Activated naive CD4-positive, alpha-beta T cell treated with anti-CD3 and anti-CD28 coated beads, Interleukin-2, amount 50 U/mL, for 16 hours (primary cell): Measurements from ENCODE around the gene GALT.
A peak's percentile ranks its signal among the peaks of the same experiment; 100 is the strongest.

Source experiments
- DNase-seq: peaks from one replicate; pipeline ENCODE4 v3.0.0-alpha.2; 2020

Gene GALT

DNA sequence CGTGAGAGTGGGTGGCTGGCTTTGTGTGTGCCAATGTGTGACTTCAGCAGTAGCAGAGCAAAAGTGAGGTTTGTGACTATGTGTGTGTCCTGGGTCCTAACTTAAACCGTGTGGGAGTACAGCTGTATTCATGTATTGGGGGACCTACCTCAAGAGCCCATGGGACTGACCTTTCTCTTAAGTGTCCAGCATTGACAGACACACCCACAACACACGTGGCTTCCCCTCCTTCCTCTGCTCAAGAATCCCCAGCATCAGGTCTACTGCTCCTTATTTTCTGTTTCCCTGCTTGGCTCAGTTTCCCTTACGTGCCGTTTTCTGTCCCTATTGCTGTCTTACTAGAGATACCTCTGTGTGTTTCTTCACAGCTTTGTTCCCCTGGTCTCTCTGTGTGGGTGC is 6.1 kb downstream of the GALT start:
- no peak for DNase-seq

DNA sequence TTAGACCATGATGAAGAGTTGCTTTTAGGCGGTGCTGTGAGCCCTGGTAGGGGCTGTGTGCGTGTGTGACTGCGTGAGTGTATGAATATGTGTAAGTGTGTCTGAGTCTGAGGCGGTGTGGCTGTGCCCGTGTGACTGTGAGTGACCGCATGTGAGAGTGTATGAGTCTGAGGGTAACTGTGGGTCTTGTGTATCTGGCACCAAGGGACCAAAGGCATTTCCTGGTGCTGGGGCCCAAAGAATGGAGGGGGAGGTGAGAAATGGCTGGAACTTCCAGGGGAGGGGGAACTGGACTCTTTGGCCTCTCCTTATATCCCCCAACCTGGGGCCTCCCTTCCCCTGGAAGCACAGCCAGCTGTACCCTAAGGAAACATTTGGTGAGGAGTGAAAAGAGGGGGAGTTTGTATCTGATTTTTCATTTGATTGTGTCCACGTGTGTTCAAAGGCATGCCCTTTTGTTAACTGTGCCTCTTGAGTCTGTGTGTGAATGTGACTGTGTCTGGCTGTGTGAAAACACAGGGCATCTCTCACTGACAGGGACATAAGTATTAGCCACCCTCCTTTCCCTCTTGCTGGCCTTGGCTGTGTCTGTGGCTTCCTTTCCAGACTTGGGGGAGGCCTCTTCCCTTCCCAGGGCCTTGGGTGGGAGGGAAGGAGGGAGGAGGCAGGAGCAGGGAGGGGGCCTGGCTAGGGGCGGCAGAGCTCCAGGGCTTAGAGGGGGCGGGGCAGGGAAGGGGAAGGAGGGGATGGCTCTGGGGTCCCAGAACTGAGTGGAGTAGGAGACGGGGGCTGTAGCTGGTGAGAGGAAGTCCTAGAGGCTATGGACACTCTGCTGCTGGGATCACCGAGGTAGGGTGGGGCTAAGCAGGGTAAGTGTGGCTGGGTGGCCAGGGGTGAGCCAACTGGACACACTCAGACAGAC is 6.9 kb downstream of the GALT start:
- no peak for DNase-seq

DNA sequence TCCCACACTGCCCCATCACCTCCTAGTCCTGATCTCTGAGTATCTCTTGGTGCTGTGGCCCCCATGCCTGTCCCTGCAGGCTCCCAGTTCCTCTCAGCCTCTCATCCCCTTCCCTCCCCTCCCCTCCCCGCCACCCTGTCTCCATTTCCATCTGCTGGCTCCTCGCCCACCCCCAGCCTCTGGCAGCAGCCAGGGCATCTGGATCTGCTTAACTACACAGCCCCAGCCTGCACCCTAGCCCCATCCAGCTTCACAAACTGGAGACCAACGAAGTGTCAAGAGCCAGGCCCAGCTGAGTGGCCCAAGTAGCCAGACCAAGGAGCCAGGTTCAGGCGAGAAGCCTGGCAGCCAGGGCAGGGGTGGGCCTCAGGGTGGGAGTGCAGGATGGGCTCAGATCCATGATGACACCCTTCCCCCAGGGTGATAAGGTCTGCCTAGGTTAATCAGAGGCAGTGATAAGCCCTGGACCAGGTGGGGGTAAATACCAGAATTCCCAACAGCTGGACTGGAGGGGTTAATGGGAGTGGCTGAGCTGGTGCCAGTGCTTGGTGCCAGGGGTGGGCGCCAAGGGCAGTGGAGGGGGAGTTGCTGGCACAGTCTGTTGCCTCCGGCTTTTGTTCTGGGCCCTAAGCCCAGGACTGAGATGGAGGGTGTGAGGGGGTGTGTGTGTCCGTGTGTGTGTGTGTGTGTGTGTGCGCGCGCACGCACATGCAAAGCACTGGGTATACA is 8.0 kb downstream of the GALT start:
- DNase-seq: no peak

DNA sequence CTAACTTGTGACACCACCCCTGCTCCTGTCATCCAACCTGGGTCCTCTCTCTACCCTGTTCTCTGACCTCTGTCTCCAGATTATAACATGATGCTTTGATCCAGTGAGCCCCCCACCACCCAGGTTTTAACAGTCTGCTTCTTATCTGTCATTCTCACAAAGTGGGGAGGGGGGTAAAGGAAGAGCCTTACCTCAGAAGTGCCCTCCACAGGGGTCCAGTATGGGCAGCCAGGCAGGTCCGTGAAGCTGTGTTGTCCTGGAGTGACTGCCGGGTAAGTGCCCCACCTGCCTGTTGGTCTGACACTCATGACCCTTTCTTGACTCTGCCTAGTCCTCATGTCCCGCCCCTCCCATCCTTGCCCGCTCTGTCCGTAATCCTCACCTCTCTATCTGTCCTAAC is 8.9 kb downstream of the GALT start:
- no peak for DNase-seq

DNA sequence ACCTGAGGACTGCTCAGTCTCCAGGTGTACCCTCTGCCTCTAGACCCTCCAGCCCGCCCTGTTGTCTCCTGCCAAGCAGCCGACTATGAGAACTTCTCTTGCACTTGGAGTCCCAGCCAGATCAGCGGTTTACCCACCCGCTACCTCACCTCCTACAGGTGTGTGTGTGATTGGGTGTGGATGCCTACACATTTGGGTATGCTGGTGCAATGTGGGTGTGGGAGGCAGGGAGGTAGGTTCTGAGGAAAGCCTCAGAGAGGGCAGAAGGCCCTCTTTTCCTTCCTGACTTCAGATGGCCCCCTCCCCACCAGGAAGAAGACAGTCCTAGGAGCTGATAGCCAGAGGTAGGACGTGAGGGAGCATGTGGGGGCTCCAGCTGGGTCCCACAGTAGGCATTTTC is 10.5 kb downstream of the GALT start:
- no peak for DNase-seq

DNA sequence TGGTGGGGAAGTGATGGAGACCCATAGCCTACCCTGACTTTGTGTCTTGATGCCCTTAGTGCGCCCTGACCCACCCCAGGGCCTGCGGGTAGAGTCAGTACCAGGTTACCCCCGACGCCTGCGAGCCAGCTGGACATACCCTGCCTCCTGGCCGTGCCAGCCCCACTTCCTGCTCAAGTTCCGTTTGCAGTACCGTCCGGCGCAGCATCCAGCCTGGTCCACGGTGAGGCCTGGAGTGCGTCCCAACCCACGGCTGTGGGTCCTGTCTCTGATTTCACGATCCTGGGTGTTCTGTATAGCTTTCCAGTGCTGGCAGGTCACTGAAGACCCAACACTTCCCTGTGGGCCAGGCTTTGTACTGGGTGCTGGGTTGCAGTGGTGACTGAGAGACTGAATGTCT is 12.0 kb downstream of the GALT start:
- no peak for DNase-seq

DNA sequence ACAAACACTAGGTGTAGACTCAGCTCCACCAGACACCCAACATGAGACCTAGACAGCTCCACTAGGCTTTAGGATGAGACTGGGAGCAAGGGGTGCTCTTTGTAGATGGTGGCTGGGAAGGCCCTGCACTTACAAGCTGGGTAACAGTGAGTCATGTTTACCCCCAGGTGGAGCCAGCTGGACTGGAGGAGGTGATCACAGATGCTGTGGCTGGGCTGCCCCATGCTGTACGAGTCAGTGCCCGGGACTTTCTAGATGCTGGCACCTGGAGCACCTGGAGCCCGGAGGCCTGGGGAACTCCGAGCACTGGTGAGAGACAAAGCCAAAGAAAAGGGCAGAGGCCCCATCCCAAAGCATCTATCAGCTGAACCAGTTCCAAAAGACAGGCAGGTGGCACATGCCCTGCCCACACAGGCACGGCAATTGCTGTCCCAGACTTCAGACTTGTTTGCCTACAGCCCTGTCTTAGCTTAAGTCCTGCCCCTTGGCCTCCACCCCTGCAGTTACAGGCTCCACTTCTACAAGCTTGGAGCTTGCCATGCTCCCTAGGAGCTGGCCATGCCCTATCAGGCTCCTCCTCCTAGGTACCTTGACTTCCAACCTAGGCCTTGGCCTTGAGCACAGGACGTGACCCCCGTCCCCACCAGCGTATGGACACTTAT is 13.2 kb downstream of the GALT start:
- DNase-seq: no peak

DNA sequence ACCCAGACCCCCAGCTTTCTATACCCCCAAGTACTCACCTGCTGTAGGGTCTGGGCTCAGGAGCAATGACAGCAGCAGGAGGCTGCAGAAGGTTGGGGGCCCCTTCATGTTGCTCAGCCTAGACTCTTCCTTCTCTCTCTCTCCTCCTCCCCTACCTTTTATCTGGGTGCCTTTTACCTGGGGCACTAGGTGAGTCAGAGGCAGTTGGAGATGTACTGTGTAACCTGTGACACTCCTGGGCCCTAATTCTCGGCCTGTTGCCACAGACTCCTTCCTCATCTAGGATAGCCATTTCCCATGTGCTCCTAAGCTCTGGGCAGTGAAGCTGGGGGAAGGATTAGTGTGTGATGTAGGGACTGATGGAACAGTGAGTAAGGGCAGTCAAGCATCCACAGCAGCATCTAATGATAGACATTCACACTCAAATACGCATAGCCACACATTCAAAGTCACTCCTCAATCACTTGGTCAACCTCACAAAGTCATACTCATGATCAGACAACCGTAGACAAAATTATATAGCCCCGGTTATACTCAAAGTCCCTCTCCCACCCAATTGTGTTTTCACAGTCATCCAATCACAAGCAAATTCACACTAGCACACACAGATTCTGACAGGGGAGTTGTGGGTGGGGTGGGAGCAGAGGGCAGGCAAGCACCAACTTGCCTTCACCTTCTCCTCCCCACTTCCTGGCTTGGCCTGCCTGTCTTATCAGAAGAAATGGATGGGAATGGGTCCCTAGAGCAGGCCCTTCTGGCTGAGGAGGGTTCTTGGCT is 16.2 kb downstream of the GALT start, which contains the start of gene CCL27:
Gene CCL27, minus strand, starts transcription at position 132 of the 777 bp plus-strand sequence. Its CDS starts 24 bp downstream, at position 108.
- no peak for DNase-seq

DNA sequence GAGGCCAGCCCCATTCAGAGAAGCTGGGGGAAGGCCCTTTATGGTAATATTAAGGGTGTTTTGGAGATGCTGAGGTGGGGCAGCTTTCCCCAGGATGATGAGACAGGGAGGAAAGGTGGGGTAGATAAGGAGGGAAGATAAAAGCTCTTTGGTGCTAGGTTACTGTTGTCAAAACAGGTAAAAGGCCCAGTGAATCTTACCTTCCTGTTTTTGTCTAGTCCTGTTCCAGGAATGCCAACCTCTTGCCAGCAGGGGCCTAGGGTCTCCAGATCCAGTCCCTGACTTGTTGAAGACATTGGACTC is 16.8 kb downstream of the GALT start:
- no peak for DNase-seq

DNA sequence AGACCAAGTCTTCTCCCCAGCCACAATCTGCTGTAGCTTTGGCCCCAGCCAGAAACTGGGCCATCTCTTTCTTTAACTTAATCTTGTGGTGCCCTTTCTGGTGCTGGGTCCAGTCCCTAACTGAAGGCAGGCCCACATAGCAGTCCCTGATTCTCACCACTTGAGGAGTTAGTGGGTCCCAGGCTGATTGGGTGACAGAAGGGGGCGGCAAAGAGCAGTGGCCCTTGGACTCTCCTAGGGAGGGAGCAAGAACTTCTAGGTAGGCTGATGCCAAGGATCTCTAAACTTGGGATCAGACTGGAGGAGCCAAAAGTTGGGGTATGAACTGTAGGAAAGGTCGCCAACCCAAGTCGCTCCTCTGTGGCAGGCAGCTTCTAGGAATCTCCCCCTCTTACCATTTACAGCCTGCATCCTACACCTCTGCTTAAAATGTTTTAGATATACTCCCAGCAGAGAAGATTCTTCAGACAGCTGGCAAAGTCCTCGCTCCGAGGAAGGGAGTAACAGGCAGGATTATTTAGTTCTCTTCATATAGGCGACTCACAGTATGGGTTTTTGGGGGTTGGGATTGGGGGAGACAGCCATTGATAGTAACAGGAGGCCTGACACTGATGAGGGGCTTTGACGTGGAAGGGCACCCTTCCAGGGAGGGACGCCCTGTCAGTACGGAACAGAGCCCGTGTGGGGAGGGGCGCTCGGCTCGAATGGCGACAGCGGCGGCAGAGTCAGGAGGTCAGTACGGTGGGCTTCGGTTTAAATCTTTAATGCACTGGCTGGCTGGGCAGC is 18.0 kb downstream of the GALT start:
- DNase-seq: peak; percentile 62

DNA sequence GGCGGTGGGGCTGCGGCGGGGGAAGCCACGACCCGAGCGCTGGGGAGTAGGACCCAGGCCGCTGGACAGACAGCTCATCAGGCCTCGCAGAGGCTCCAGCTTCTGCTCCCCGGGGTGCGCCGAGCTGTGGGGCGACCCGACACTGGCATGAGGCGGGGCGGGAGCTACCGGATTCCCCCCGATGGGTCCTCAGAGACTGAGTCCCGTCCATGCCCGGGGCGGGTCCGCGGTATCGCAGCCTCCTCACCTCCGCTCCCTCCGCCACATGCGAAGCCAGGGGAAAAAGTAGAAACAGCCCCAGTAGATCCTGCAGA is 18.5 kb downstream of the GALT start:
- DNase-seq: no peak

DNA sequence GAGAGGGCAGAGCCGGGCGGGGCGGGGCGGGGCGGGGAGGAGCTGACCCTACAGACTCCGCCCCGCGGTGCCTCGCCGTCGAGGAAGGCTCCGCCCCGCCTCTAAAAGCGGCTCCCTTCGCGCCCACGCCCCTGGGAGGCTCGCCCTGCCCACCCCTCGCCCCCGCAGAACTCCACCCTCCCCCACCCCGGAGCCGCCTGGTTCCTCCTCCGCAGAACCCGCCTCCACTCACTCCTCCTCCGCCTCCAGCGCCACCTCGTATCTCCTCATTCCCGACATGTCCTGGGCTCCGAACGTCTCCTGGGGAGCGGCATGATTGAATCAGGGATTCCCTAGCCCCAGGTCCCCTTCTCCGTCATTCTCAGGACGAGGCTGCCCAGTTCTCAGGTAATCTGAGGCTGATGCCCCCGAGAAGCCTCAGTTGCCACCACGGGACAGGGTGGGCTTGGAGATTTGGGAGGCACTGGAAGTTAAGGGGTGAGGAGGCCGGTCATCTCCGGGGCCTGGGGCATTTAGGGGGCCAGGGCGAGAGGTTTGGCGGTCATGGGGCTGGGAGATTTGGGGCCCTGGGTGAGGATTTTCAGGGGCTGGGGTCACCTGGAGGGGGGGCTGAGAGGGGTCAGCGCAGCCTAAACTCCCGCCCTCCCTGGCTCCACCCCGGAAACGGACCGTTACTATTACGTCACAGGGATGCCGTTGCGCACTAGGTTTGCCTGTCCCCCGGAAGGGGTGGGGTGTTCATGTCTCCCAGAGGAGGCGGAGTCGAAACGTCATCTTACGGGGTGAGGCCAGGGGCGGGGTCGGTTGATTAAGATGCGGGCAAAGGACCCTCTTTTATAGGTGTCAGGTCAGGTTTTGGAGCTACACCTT is 19.1 kb downstream of the GALT start:
- peak; percentile 79 for DNase-seq

DNA sequence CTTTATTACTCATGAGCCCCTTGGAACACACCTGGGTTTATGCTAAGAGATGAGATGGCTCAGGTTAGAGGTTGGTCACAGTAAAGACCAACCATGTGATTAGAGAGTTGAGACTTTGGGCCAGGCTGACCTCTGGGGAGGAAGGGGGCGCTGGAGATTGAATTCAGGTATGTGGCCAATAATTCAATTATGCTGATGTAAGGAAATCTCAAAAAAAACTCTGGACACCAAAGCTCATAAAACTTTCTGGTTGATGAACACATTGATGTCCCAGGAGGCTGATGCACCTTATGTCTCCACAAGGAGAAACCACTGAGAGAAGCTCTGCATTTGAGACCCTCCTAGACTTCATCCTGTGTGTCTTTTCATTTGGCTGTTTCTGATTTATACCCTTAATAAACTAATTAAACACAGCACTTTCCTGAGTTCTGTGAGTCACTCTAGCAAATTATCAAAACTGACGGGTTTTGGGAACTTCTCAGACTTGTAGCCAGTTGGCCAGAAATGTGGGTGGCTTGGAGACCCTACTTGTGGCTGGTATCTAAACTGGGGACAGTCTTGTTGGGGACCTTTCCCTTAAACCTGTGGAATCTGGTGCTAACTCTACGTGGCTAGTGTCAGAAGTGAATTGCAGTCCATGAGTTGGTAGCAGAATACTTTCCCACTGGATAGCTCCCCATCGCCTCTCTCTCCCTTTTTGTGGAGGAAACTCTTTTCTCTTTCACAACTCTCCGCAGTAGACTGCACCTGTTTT is 23.5 kb downstream of the GALT start:
- DNase-seq: no peak

DNA sequence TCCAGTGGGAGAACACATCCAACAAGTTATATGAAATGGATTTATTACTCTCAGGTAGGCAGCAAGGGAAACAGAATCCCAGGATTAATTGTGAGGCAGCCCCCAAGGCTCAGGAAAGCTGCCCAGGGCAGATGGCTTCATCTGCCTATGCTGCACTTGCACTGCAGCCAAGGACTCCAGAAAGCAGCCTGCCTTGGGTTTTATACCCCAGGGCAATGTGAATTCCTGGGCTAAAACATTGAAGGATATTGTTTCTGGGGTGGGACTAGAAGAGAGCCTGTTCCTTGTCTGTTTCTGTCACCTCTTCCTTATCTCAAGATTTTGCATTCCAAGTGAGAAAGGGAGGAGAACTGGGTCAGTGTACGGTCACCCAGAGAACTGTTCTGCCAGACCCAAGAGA is 24.8 kb downstream of the GALT start:
- no peak for DNase-seq

DNA sequence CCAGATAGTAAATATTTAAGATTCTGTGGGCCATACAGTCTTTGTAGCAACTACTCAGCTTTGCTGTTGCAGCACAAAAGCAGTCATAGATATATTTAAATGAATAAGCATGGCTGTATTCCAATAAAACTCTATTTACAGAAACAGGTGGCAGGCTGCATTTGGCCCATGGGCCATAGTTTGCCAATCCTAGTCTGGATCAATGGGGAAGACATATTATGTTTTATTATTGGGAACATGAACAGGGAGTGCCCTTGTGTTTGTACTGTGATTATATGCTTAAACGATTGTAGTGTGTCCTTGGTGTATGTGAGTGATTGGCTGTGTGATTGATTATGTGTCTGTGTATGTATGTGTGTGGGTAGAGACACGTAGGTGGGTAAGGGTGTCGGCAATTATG is 28.0 kb downstream of the GALT start:
- no peak for DNase-seq

DNA sequence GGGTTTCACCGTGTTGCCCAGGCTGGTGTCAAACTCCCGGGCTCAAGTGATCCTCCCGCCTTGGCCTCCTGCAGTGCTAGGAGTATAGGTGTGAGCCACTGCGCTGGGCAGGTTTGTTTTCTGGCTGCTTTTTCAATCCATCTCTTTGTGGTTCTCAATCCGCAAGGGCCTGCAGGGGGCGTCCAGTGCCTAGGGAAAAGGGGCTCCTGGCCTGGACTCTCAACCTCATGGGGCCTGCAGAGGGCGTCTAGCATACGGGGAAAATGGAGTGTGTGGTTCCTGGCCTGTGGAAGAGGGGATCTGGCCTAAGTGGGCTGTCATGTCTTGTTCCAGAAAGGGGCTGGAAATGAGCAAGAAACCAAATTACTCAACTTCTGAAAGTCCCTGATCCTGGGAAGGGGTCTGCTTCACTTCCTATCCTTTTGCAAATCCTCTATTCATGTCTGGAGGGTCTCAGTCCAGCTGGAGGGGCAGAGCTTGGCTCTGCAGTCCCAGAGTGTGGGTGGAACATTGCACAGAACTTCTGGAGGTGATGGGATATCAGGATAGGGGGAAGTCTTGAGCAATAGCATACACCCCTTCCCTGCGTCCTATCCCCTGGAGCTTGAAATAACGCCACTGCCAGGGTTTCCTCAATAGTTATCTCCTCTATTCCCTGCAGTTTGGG is 28.7 kb downstream of the GALT start:
- DNase-seq: peak; percentile 63

DNA sequence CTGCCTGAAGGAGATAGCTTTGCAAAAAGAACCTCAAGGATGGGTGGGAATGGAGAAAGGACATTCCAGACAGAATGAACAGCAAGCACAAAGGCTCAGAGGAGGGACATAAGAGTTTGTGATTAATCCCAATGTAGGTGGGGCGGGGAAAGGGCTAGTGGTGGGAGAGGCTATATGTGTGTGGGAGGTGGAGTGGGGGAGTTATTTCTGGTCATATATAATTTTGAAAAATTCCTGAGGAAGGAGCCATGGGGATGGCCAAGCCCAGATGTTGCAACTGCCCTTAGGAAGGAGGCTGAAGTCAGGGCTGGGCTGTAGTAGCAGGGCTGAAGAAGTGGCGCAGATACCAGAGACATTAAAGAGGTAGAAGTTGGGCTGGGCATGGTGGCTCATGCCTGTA is 29.4 kb downstream of the GALT start:
- DNase-seq: no peak

DNA sequence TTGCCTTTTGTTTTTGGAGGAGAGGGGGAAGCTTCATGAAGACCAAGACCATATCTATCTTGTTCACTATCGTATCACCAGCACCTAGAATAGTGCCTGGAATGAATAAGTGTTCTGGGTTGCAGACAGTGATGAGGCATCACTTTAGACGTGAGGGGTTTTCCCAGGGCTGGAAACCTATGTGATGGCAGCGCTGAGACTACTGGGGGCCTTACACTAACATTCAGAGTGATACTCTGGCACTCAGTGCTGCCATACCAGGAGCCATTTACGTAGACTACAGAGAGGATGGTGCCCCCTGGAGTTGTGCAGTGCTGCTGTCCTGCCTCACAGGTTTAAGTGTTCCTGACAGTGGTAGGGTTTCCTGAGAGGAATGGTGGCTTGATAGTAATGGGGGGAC is 37.7 kb downstream of the GALT start:
- peak; percentile 33 for DNase-seq

DNA sequence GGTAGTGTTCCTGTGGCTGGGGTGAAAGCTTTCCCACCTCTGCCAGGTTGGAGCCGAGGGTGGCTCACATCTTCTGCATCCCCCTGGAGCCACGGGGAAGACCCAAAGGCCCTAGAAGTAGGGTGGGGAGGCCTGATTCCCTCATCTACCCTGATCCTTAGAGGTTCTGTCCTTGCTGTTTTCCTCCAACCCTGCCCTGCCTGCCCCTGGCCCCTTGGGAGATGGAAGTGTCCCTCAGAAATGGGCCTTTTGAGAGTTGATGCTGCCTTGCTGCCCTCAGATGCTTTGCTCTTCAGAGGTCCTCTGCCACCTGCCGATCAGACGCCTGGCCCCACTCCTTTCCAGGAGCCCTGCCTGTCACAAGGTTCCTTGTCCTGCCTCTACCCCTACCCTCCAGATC is 38.3 kb downstream of the GALT start:
- no peak for DNase-seq

DNA sequence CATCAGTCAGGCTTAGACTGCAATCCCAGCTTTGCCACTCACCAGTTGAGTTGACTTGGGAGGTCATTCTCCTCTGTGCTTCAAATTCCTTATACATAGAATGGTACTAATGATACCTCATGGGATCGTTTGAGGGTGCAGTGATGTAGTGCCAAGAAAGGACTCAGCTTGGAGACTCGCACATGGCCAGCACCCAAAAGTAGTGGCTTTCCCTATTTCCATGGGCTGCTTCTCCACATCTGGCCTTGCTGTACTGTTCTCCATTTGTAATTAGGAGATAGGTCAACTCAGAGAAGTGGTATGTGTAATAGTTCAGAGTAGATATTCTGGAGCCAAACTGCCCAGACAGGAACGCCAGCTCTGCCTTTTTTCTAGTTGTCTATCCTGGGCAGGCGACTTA is 39.1 kb downstream of the GALT start:
- no peak for DNase-seq
